ENCODE results near the gene CD37. TPM values are rescaled to one million over a fixed set of nuclear protein-coding genes. Genes with fewer than 3 reads are reported as not detected.

The CD37 gene
- total RNA-seq, 1 experiment from 2014 or later, result not detected

GRCh38 chr19:49333811-49334288, 1.4 kb upstream of the CD37 start:
- no TSS peak for BruUV-seq (replicated peaks)
- Histone ChIP-seq H3K36me3 (ENCODE audit: low read depth, low read length) (no peaks in the 10 kb centered on the region), H3K27me3 (ENCODE audit: low read length) (no peaks in the 10 kb centered on the region), H3K4me2 (ENCODE audit: low read length) (no peak overlapping the region), H3K9ac (ENCODE audit: low read length) (no peak overlapping the region), H3K4me3 (ENCODE audit: low read length) (no peak overlapping the region), H3F3A (ENCODE audit: low read length, unreplicated experiment) (no peaks in the 10 kb centered on the region), H3K9me3 (ENCODE audit: low read length) (no peaks in the 10 kb centered on the region), H2AFZ (ENCODE audit: low read length) (no peak overlapping the region), H3K79me2 (ENCODE audit: low read length) (no peaks in the 10 kb centered on the region), H3K4me1 (ENCODE audit: insufficient read depth, low read length) (peaks cover 3% of the 10 kb centered on the region; the same call in 1 of the 2 replicates), H3K27ac (ENCODE audit: low read length) (no peak overlapping the region), H3K9me2 (replicated peaks; ENCODE audit: low read length) (no peaks in the 10 kb centered on the region), H4K20me1 (ENCODE audit: low read length) (no peaks in the 10 kb centered on the region)
- ATAC-seq (no peak), DNase-seq (no peak)
- POLR2A ChIA-PET (ENCODE audit: unreplicated experiment), result no interaction called here
- CTCF ChIA-PET, result no interaction called here
- TF ChIP-seq EZH2phosphoT487 (IDR thresholded peaks at IDR 0.05; ENCODE audit: borderline replicate concordance, low read length), result no peak
- no peak for TF ChIP-seq CTCF (conservative IDR thresholded peaks at IDR 0.05; ENCODE audit: low read depth, low read length)
- TF ChIP-seq EZH2 (IDR thresholded peaks at IDR 0.05; ENCODE audit: low read length, unreplicated experiment), result no peak
- intact Hi-C loops (cut with micrococcal nuclease), result no loop called here

GRCh38 chr19:49335784-49336481, 727 bp downstream of the CD37 start:
- Histone ChIP-seq H3K9me2 (replicated peaks; ENCODE audit: low read length) (no peaks in the 10 kb centered on the region), H3K9me3 (ENCODE audit: low read length) (no peaks in the 10 kb centered on the region), H3K27me3 (ENCODE audit: low read length) (no peaks in the 10 kb centered on the region), H3F3A (ENCODE audit: low read length, unreplicated experiment) (no peaks in the 10 kb centered on the region), H3K4me1 (ENCODE audit: insufficient read depth, low read length) (peaks cover 14% of the 10 kb centered on the region), H3K9ac (ENCODE audit: low read length) (no peak overlapping the region), H2AFZ (ENCODE audit: low read length) (no peak overlapping the region), H3K4me3 (ENCODE audit: low read length) (no peak overlapping the region), H4K20me1 (ENCODE audit: low read length) (no peaks in the 10 kb centered on the region), H3K4me2 (ENCODE audit: low read length) (no peak overlapping the region), H3K27ac (ENCODE audit: low read length) (no peak overlapping the region), H3K79me2 (ENCODE audit: low read length) (no peaks in the 10 kb centered on the region), H3K36me3 (ENCODE audit: low read depth, low read length) (peaks cover under 1% of the 10 kb centered on the region; the same call in 1 of the 2 replicates)
- CTCF ChIA-PET, result no interaction called here
- TF ChIP-seq CTCF (conservative IDR thresholded peaks at IDR 0.05; ENCODE audit: low read depth, low read length) (no peak), EZH2 (IDR thresholded peaks at IDR 0.05; ENCODE audit: low read length, unreplicated experiment) (no peak), EZH2phosphoT487 (IDR thresholded peaks at IDR 0.05; ENCODE audit: borderline replicate concordance, low read length) (no peak)
- intact Hi-C loops (cut with micrococcal nuclease), result no loop called here
- POLR2A ChIA-PET (ENCODE audit: unreplicated experiment), result no interaction called here
- ATAC-seq (no peak), DNase-seq (no peak)
- BruUV-seq (replicated peaks), result no TSS peak

All from PC-3 (cell line).